HEK293 (cell line): Measurements from ENCODE around the gene ZER1.

ENCODE experiments used
- CTCF ChIA-PET: fragments of 350-600 bp; formaldehyde crosslinking; extraction: SDS; loops from one replicate; lab custom pipeline; 2021; ENCODE audit warnings: antibody characterized with exemption; lab: Yijun Ruan, JAX
- POLR2A ChIA-PET: fragments of 300-600 bp; formaldehyde crosslinking; extraction: SDS; loops from one replicate; lab custom pipeline; 2020; ENCODE audit warnings: antibody characterized with exemption, inconsistent platforms; lab: Yijun Ruan, JAX
- H3K27ac ChIP-seq: fragments of 200-500 bp; sonication (Bioruptor generic); 2 replicates; pipeline ENCODE4 v1.5.1; 2014; ENCODE audit warnings: low read depth, low read length, control low read depth, inconsistent platforms; ENCODE audit errors: extremely low read depth
- H3K36me3 ChIP-seq, 2 experiments: fragments of 200-500 bp in 1 of 2; sonication (Bioruptor generic) in 1 of 2; 1 replicate in 1 of 2; 2 replicates in 1 of 2; pipeline ENCODE4 v1.5.1; 2014 to 2017; ENCODE audit warnings: inconsistent platforms in 2 of 2, low read length in 2 of 2; ENCODE audit not compliant: control insufficient read depth in 2 of 2, insufficient read depth in 1 of 2
- H3K4me1 ChIP-seq: fragments of 200-500 bp; sonication (Bioruptor generic); 2 replicates; pipeline ENCODE4 v1.5.1; 2014; ENCODE audit warnings: mild to moderate bottlenecking, low read length, inconsistent platforms; ENCODE audit not compliant: control insufficient read depth, insufficient read depth
- H3K4me3 ChIP-seq: 2 replicates; pipeline ENCODE4 v1.5.1; 2011; ENCODE audit warnings: low read depth, mild to moderate bottlenecking, control low read depth, low read length, moderate library complexity
- H3K9me3 ChIP-seq: fragments of 200-500 bp; sonication (Bioruptor generic); 2 replicates; pipeline ENCODE4 v1.5.1; 2014; ENCODE audit warnings: low read depth, low read length, inconsistent platforms; ENCODE audit not compliant: control insufficient read depth, insufficient read depth
- KLF17 ChIP-seq: fragments of 450-650 bp; formaldehyde crosslinking; IDR thresholded peaks from 2 replicates; pipeline ENCODE4 v1.5.1; 2016; ENCODE audit warnings: missing biosample characterization, missing genetic modification characterization
- OSR2 ChIP-seq: fragments of 450-650 bp; formaldehyde crosslinking; IDR thresholded peaks from 2 replicates; pipeline ENCODE4 v1.5.1; 2016; ENCODE audit warnings: missing biosample characterization, missing genetic modification characterization
- SCRT2 ChIP-seq: fragments of 450-650 bp; formaldehyde crosslinking; IDR thresholded peaks from 2 replicates; pipeline ENCODE4 v1.5.1; 2016; ENCODE audit warnings: missing biosample characterization, missing genetic modification characterization
- SP3 ChIP-seq: fragments of 450-650 bp; formaldehyde crosslinking; IDR thresholded peaks from 2 replicates; pipeline ENCODE4 v1.5.1; 2016; ENCODE audit warnings: missing biosample characterization, missing genetic modification characterization
- ZBTB48 ChIP-seq: fragments of 450-650 bp; formaldehyde crosslinking; IDR thresholded peaks from 2 replicates; pipeline ENCODE4 v1.5.1; 2016; ENCODE audit warnings: missing biosample characterization, missing genetic modification characterization
- ZNF175 ChIP-seq: fragments of 450-650 bp; formaldehyde crosslinking; IDR thresholded peaks from 2 replicates; pipeline ENCODE4 v1.5.1; 2016; ENCODE audit warnings: missing biosample characterization, missing genetic modification characterization
- ZNF354C ChIP-seq: fragments of 450-650 bp; formaldehyde crosslinking; IDR thresholded peaks from 2 replicates; pipeline ENCODE4 v1.5.1; 2016; ENCODE audit warnings: missing biosample characterization, missing genetic modification characterization, low read depth, borderline replicate concordance
- ZNF561 ChIP-seq: fragments of 450-650 bp; IDR thresholded peaks from 2 replicates; pipeline ENCODE4 v1.5.1; 2018; ENCODE audit warnings: missing biosample characterization, missing genetic modification characterization, borderline replicate concordance
- ZNF600 ChIP-seq: fragments of 450-650 bp; formaldehyde crosslinking; IDR thresholded peaks from 2 replicates; pipeline ENCODE4 v1.5.1; 2016; ENCODE audit warnings: missing biosample characterization, missing genetic modification characterization
- ZNF610 ChIP-seq: fragments of 450-650 bp; formaldehyde crosslinking; IDR thresholded peaks from 2 replicates; pipeline ENCODE4 v1.5.1; 2016; ENCODE audit warnings: missing biosample characterization, missing genetic modification characterization, borderline replicate concordance
- ZNF791 ChIP-seq: fragments of 450-650 bp; formaldehyde crosslinking; IDR thresholded peaks from 2 replicates; pipeline ENCODE4 v1.5.1; 2016; ENCODE audit warnings: missing biosample characterization, missing genetic modification characterization
- TF ChIP-seq, protein P1 (sequence below): fragments of 450-650 bp; formaldehyde crosslinking; IDR thresholded peaks from 2 replicates; pipeline ENCODE4 v1.5.1; 2016; ENCODE audit warnings: missing biosample characterization, missing genetic modification characterization
- TF ChIP-seq, protein P2 (sequence below): fragments of 450-650 bp; formaldehyde crosslinking; IDR thresholded peaks from 2 replicates; pipeline ENCODE4 v1.5.1; 2016; ENCODE audit warnings: missing biosample characterization, missing genetic modification characterization
- TF ChIP-seq, protein P3 (sequence below): fragments of 450-650 bp; formaldehyde crosslinking; IDR thresholded peaks from 2 replicates; pipeline ENCODE4 v1.5.1; 2016; ENCODE audit warnings: missing biosample characterization, missing genetic modification characterization
- TF ChIP-seq, protein P4 (sequence below): fragments of 450-650 bp; IDR thresholded peaks from 2 replicates; pipeline ENCODE4 v1.5.1; 2018; ENCODE audit warnings: missing biosample characterization, mild to moderate bottlenecking, missing genetic modification characterization
- TF ChIP-seq, protein P5 (sequence below): fragments of 450-650 bp; formaldehyde crosslinking; IDR thresholded peaks from 2 replicates; pipeline ENCODE4 v1.5.1; 2016; ENCODE audit warnings: missing biosample characterization, missing genetic modification characterization

Gene ZER1

DNA sequence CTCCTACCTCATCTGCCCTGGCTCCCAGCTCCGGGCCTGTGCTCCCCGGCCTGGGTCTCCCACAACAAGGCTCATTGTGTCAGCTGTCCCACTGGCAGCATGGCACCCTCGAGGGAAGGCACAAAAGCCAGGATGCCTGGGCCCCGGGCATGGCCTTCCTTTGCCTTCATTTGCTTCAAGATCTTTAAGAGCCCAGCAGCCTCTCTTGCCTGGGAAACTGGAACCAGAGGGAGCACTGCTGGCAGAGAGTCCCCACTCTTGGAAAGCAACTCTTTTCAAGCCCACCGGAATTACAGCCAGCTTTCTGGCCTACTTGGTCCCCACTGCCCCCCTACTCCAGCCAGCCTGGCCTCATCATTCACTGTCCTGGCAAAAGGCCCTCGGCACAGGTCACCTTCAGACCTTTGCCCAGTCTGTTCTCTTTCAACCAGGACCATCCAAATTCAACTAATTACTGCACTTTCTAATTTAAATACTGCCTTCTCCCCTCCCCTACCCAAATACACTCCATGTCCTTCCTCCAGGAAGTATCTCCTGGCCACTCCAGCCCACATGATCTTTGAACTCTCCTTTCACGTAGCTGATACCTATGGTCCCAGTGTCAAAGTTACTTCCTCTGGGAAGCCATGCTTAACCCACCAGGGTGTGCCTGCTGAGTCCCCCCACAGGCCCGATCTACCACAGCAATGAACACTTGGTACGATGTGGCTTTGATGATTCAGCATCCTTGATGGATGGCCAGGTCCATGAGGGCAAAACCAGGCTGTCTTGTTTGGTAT, 8.9 kb downstream of the ZER1 start:
- TF ChIP-seq ZNF561 (tag by site-specific recombination): no peak
- CTCF ChIA-PET: no interaction called here
- H3K4me1 ChIP-seq: no peaks in the 10 kb centered on the region
- H3K4me3 ChIP-seq: no peak overlapping the region
- H3K27ac ChIP-seq: no peak overlapping the region
- H3K9me3 ChIP-seq: no peaks in the 10 kb centered on the region
- POLR2A ChIA-PET: no interaction called here
- H3K36me3 ChIP-seq: peaks cover 0 to 9% of the 10 kb centered on the region in 2 experiments; a peak in 1 of 3 replicates

DNA sequence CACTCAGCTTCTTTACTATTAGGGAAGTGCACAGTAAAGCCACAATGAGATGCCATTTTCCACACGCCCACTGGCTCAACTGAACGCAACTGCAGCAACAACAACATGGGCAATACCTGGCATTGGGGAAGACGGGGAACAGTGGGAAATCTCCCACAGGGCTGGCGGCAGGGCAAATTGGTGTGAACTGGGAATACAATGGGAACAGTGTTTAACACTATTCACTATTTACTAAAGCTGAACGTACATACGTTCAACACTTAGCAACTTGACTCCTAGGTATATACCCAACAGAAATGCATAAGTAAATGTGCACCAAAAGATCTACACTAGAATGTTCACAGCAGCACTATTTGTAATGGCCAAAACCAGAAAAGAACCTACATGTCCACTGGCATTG, 14.1 kb downstream of the ZER1 start:
- Histone ChIP-seq H3K9me3 (no peaks in the 10 kb centered on the region), H3K36me3 (peaks cover 0 to 30% of the 10 kb centered on the region in 2 experiments; a peak in 1 of 3 replicates), H3K4me1 (no peaks in the 10 kb centered on the region), H3K27ac (no peak overlapping the region), H3K4me3 (no peak overlapping the region)
- CTCF ChIA-PET: interaction anchor here (0.6 to 2.9 kb wide), 3 partner anchors 24 to 1265 kb away, joined by 3 to 13 read pairs (median 6); no protein-coding TSS in a partner anchor
- TF ChIP-seq, protein P1, sequence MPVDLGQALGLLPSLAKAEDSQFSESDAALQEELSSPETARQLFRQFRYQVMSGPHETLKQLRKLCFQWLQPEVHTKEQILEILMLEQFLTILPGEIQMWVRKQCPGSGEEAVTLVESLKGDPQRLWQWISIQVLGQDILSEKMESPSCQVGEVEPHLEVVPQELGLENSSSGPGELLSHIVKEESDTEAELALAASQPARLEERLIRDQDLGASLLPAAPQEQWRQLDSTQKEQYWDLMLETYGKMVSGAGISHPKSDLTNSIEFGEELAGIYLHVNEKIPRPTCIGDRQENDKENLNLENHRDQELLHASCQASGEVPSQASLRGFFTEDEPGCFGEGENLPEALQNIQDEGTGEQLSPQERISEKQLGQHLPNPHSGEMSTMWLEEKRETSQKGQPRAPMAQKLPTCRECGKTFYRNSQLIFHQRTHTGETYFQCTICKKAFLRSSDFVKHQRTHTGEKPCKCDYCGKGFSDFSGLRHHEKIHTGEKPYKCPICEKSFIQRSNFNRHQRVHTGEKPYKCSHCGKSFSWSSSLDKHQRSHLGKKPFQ (tag by site-specific recombination): peak; percentile 30; the same call in 1 of the 2 replicates
- TF ChIP-seq KLF17 (tag by site-specific recombination): no peak
- POLR2A ChIA-PET: interaction anchor here (0.6 to 0.7 kb wide), 2 partner anchors 12 to 110 kb away, joined by 4 read pairs; no protein-coding TSS in a partner anchor

DNA sequence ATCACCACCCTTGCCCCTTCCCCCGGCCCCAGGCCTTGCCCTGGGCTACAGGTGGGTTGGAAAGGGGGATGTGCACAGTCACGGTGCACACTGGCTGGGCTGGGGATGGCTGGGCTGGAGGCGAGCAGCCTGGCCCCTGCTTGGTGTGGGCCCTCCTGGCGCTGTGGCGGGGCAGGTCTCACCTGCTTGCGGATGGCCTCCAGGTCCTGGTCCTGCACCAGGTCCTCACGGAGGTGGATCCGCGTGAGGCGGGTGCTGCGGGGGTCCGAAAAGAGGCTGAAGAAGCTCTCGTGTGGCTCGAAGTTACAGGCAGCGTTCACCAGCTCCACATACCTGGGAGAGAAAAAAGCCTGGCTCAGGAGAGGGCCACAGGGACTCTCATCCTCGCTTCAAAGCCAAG, 18.1 kb downstream of the ZER1 start:
- no peaks in the 10 kb centered on the region for H3K9me3 ChIP-seq
- CTCF ChIA-PET: interaction anchor here (1.0 kb wide), 1 partner anchor 21 kb away, joined by 3 read pairs; no protein-coding TSS in a partner anchor
- TF ChIP-seq ZNF610 (tag by site-specific recombination): no peak
- TF ChIP-seq ZNF175 (tag by site-specific recombination): no peak
- TF ChIP-seq SP3: no peak
- TF ChIP-seq OSR2 (tag by site-specific recombination): no peak
- TF ChIP-seq ZNF600 (tag by site-specific recombination): no peak
- TF ChIP-seq, protein P2, sequence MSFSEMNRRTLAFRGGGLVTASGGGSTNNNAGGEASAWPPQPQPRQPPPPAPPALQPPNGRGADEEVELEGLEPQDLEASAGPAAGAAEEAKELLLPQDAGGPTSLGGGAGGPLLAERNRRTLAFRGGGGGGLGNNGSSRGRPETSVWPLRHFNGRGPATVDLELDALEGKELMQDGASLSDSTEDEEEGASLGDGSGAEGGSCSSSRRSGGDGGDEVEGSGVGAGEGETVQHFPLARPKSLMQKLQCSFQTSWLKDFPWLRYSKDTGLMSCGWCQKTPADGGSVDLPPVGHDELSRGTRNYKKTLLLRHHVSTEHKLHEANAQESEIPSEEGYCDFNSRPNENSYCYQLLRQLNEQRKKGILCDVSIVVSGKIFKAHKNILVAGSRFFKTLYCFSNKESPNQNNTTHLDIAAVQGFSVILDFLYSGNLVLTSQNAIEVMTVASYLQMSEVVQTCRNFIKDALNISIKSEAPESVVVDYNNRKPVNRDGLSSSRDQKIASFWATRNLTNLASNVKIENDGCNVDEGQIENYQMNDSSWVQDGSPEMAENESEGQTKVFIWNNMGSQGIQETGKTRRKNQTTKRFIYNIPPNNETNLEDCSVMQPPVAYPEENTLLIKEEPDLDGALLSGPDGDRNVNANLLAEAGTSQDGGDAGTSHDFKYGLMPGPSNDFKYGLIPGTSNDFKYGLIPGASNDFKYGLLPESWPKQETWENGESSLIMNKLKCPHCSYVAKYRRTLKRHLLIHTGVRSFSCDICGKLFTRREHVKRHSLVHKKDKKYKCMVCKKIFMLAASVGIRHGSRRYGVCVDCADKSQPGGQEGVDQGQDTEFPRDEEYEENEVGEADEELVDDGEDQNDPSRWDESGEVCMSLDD (tag by site-specific recombination): no peak
- TF ChIP-seq SCRT2 (tag by site-specific recombination): peak; percentile 33; the same call in 1 of the 2 replicates
- no peak for TF ChIP-seq ZNF354C (tag by site-specific recombination)
- TF ChIP-seq, protein P3, sequence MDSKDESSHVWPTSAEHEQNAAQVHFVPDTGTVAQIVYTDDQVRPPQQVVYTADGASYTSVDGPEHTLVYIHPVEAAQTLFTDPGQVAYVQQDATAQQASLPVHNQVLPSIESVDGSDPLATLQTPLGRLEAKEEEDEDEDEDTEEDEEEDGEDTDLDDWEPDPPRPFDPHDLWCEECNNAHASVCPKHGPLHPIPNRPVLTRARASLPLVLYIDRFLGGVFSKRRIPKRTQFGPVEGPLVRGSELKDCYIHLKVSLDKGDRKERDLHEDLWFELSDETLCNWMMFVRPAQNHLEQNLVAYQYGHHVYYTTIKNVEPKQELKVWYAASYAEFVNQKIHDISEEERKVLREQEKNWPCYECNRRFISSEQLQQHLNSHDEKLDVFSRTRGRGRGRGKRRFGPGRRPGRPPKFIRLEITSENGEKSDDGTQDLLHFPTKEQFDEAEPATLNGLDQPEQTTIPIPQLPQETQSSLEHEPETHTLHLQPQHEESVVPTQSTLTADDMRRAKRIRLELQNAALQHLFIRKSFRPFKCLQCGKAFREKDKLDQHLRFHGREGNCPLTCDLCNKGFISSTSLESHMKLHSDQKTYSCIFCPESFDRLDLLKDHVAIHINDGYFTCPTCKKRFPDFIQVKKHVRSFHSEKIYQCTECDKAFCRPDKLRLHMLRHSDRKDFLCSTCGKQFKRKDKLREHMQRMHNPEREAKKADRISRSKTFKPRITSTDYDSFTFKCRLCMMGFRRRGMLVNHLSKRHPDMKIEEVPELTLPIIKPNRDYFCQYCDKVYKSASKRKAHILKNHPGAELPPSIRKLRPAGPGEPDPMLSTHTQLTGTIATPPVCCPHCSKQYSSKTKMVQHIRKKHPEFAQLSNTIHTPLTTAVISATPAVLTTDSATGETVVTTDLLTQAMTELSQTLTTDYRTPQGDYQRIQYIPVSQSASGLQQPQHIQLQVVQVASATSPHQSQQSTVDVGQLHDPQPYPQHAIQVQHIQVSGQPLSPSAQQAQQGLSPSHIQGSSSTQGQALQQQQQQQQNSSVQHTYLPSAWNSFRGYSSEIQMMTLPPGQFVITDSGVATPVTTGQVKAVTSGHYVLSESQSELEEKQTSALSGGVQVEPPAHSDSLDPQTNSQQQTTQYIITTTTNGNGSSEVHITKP (tag by site-specific recombination): 0 out of 2 replicates have a peak, but pooled peaks have one; percentile 27
- TF ChIP-seq, protein P4, sequence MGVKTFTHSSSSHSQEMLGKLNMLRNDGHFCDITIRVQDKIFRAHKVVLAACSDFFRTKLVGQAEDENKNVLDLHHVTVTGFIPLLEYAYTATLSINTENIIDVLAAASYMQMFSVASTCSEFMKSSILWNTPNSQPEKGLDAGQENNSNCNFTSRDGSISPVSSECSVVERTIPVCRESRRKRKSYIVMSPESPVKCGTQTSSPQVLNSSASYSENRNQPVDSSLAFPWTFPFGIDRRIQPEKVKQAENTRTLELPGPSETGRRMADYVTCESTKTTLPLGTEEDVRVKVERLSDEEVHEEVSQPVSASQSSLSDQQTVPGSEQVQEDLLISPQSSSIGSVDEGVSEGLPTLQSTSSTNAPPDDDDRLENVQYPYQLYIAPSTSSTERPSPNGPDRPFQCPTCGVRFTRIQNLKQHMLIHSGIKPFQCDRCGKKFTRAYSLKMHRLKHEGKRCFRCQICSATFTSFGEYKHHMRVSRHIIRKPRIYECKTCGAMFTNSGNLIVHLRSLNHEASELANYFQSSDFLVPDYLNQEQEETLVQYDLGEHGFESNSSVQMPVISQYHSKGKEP: no peak
- TF ChIP-seq, protein P5, sequence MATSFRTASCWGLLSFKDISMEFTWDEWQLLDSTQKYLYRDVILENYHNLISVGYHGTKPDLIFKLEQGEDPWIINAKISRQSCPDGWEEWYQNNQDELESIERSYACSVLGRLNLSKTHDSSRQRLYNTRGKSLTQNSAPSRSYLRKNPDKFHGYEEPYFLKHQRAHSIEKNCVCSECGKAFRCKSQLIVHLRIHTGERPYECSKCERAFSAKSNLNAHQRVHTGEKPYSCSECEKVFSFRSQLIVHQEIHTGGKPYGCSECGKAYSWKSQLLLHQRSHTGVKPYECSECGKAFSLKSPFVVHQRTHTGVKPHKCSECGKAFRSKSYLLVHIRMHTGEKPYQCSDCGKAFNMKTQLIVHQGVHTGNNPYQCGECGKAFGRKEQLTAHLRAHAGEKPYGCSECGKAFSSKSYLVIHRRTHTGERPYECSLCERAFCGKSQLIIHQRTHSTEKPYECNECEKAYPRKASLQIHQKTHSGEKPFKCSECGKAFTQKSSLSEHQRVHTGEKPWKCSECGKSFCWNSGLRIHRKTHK (tag by site-specific recombination): no peak
- TF ChIP-seq ZBTB48 (tag by site-specific recombination): no peak
- no peak for TF ChIP-seq ZNF791 (tag by site-specific recombination)
- no peak overlapping the region for H3K27ac ChIP-seq
- peaks cover 0 to 53% of the 10 kb centered on the region in 2 experiments; a peak in 1 of 3 replicates for H3K36me3 ChIP-seq
- H3K4me1 ChIP-seq: no peaks in the 10 kb centered on the region
- H3K4me3 ChIP-seq: no peak overlapping the region
- POLR2A ChIA-PET: no interaction called here
